GM19023 (cell line): ENCODE data around the gene RHOC.
A peak's percentile ranks its signal among the peaks of the same experiment; 100 is the strongest.
"Not testable (repeated sequence)": the region's sequence is repeated elsewhere in the genome, so short reads cannot be mapped to it uniquely, and the experiment has no call there.

Experiments used
- ATAC-seq: cut with Tn5 transposase; IDR thresholded peaks from one replicate; pipeline ENCODE4 v1.9.1; 2021; ENCODE audit warnings: mild to moderate bottlenecking, moderate library complexity; ENCODE audit not compliant: unreplicated experiment

RHOC gene

GRCh38 chr1:112706505-112707220 lies at the start of gene RHOC:
Gene RHOC, minus strand, starts transcription at chr1:112707127. Its CDS starts 3,328 bp downstream, at chr1:112703799.
- peak; percentile 70 for ATAC-seq

- no peak for ATAC-seq
Measured at GRCh38 chr1:112754116-112754628, 47.2 kb upstream of the RHOC start.

DNA sequence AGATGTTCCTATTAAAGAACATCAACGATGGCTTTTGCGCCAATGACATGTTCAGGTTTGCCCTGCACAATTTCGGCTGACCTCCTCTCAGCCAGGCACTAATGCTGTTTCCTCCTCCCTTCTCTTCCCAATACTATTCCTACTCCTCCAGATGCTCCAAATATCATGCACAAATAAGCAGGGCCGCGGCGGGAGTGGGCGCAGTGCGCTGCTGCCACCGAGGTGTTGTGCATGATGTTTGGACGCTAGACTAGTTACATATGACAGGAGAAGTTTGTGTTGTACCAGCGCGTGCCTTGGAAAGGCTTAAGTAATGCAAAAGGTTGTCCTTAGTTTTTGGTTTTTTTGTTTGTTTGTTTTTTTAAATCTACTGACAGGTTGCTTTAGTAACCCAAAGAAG lies 41.5 kb upstream of the RHOC start:
- no peak for ATAC-seq

- no peak for ATAC-seq
Measured at GRCh38 chr1:112744009-112744578, 37.2 kb upstream of the RHOC start.

DNA sequence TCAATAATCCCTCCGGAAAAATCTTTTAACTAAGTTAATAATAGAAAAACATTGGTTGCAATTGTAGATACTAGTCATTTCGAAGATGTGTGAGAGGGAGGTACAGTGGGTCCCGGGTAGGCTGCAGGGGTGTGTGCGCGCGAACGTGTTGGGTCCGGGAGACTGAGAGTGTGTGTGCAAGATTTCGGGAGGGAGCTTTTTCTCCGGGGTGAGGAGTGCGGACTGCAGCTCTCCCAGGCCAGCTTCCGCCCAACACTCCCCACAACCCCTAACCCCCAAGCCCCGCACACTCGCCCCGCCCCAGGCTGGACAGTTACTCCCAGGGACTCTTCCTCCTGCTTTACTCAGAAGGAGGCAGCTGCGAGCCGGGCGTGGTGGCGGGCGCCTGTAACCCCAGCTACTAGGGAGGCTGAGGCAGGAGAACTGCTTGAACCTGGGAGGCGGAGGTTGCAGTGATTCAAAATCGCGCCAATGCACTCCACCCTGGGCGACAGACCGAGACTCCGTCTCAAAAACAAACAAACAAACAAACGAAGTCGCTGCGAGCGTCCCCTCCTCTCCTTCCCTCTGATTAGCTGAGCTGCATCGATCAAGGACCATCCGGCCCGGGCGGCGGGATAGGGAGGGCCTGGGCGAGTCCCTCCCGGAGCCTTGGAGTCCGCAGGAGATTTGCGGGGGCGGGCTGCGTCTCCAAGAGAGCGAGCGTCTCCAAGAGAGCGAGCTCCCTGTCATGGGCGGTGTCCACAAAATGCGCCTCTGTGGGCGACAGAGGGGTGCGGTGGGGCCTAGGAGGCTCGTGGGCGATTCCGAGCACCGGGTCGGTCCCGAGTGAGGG lies 36.5 kb upstream of the RHOC start:
- no peak for ATAC-seq

DNA sequence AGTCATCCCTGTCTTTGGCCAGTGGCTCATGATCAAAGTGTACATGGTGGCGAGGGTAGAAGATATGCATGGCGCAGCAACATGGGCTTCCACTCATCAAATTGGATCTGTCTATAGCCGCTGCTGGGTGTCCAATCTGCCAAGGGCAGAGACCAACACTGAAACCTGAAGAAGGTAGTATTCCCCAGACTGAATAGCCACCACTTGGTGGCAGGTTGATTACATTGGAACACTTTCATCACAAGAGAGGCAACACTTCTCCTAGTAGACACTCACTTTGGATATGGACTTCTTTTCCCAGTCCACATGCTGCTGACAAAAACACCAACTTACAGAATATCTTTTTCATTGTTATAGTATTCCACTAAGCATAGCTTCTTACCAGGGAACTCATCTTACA lies 30.6 kb upstream of the RHOC start:
- ATAC-seq = no peak

GRCh38 chr1:112735752-112736151 lies 28.8 kb upstream of the RHOC start:
- no peak for ATAC-seq

GRCh38 chr1:112731451-112731850 lies 24.5 kb upstream of the RHOC start:
- no peak for ATAC-seq

- ATAC-seq = no peak
Measured at GRCh38 chr1:112729909-112730308, 23.0 kb upstream of the RHOC start.

DNA sequence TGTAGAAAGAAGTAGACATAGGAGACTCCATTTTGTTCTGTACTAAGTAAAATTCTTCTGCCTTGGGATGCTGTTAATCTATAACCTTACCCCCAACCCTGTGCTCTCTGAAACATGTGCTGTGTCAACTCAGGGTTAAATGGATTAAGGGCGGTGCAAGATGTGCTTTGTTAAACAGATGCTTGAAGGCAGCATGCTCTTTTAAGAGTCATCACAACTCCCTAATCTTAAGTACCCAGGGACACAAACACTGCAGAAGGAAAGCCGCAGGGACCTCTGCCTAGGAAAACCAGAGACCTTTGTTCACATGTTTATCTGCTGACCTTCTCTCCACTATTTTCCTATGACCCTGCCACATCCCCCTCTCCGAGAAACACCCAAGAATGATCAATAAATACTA lies 22.1 kb upstream of the RHOC start:
- ATAC-seq = not testable (repeated sequence)

DNA sequence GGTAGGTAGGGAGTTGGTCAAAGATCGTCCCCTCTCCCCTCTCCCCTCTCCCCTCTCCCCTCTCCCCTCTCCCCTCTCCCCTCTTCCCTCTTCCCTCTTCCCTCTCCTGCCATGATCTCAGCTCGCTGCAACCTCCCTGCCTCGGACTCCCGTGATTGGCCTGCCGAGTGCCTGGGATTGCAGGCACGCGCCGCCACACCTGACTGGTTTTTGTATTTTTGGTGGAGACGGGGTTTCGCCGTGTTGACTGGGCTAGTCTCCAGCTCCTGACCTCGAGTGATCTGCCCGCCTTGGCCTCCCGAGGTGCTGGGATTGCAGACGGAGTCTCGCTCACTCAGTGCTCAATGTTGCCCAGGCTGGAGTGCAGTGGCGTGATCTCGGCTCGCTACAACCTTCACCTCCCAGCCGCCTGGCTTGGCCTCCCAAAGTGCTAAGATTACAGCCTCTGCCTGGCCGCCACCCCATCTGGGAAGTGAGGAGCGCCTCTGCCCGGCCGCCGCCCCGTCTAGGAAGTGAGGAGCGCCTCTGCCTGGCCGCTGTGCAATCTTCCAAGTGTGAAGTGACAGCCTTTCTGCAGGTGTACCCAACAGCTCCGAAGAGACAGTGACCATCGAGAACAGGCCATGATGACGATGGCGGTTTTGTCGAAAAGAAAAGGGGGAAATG lies 21.5 kb upstream of the RHOC start:
- not testable (repeated sequence) for ATAC-seq

GRCh38 chr1:112727716-112728115 lies 20.8 kb upstream of the RHOC start:
- no peak for ATAC-seq

DNA sequence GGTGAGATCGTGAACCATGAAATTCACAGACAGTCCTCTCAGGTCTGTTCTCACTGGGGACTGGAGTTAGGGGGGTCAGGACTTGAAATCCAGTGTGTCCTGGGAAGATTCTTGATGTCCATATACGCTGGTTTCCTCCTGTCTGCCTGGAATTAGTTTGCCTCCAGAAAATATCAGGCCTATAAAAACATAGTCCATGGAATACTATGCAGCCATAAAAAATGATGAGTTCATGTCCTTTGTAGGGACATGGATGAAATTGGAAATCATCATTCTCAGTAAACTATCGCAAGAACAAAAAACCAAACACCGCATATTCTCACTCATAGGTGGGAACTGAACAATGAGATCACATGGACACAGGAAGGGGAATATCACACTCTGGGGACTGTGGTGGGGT lies 17.3 kb upstream of the RHOC start:
- not testable (repeated sequence) for ATAC-seq

- no peak for ATAC-seq
Measured at GRCh38 chr1:112723511-112723839, 16.5 kb upstream of the RHOC start.

DNA sequence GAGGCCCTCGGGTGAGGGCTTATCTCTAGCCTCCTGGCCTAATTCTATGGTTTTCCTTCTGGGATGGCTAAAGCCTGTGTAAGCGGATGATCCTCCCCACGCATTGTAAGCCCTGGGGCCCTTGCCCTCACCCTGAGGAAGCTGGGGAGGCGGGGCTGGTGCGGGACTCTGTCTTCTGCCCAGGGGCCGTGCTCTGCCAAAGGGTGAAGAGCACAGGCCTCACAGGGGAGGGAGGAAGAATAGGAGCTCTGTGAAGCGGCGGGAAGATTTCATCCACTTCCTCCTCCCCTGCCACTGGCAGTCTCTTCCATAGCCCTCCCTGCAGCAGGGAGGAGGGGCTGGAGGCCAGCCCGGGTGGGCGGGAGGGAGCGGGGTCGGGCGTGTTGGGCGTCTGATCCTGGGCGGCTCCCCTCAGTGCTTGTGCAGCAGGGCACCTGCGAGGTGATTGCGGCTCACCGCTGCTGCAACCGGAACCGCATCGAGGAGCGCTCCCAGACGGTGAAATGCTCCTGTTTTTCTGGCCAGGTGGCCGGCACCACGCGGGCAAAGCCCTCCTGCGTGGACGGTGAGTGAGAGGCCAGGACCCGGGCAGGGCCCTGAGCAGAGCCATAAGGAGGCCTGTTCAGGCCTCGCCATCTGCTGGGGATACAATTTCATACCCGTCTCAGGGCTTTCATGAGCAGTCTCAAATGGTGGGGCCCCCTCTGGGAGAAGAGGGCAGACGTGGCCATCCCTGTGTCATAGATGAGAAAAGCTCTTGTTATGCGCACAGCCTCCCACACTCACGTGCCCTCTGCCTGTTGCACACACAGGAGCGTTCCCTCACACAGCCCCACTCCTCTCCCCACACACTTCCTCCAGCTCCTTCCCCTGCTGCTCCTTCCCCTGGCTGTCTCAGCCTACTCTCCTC lies 15.9 kb upstream of the RHOC start:
- ATAC-seq = no peak

GRCh38 chr1:112721966-112722524 lies 15.1 kb upstream of the RHOC start:
- no peak for ATAC-seq

GRCh38 chr1:112721294-112721693 lies 14.4 kb upstream of the RHOC start:
- not testable (repeated sequence) for ATAC-seq

DNA sequence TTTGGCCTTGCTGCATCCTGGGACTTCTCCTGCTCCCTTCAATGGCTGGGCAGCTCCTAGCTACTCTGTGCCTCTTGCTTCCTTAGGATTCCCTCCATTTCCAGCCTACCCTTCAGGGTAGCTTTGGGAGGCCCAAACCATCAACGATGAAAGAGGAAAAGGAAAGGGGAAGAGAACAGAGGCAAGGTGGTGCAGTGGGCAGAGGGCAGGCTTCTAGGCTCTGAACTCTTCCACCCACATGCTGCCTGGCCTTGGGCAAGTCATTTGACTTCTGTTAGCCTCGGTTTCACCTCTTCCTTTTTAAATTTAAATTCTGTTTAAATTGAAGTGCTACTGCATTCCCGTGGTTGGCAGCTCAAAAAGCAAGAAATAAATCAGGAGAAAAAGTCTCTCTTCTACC lies 13.9 kb upstream of the RHOC start:
- ATAC-seq = no peak

DNA sequence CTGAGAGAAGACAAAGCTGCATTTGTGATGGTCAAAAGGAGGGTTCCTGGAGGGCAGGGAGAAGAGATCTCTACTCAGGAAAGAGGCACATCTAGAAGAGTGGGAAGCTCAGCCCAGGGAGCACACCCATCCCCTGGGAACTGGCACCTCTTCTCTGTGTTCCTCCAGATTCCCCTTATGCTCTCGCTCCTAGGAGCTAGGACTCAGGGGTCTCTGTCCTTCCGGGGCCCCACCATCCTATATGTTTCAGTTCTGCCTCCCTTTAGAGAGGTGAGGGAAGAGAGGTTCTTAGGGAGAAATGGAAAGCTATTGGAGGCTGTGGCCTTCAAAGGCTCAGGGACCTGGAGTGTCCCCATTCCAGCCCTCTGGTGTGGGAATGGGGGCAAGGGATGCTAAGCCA lies 12.8 kb upstream of the RHOC start:
- ATAC-seq = no peak
